ENCODE data around the gene HARS1. TPM values are rescaled to one million over a fixed set of nuclear protein-coding genes. Genes with fewer than 3 reads are reported as not detected.

HARS1 gene
- total and polyA plus RNA-seq, 2 of the 13 experiments (the other 11 are each of a cell fraction or from before 2014, with no cell fraction given): 36.9 to 66.2 TPM

- no peak for ATAC-seq
- BruUV-seq (replicated peaks): no TSS peak
- no peak for FAIRE-seq
- Histone ChIP-seq H4K20me1 (ENCODE audit: insufficient read depth, low read length) (no peaks in the 10 kb centered on the region), H3K36me3 (replicated peaks in 1 of 2; ENCODE audit: control insufficient read depth in 1 of 2, insufficient read depth in 2 of 2, low read length in 2 of 2) (peaks cover 10 to 33% of the 10 kb centered on the region in 2 experiments), H3K4me3 (replicated peaks in 1 of 3; ENCODE audit: insufficient read depth in 1 of 3, low read depth in 2 of 3, low read length in 3 of 3) (no peak overlapping the region), H2AFZ (ENCODE audit: low read length) (no peak overlapping the region), H3K27ac (ENCODE audit: extremely low read length, insufficient read depth, low read length) (no peak overlapping the region), H3K27me3 (ENCODE audit: control insufficient read depth in 1 of 2, insufficient read depth in 2 of 2, low read length in 2 of 2) (no peaks in the 10 kb centered on the region; a peak in 1 of 5 replicates), H3K4me2 (ENCODE audit: low read depth, low read length) (no peak overlapping the region), H3K79me2 (ENCODE audit: insufficient read depth, low read length) (peaks cover 1% of the 10 kb centered on the region), H3K9ac (ENCODE audit: insufficient read depth, low read depth, low read length) (no peak overlapping the region), H3K9me3 (ENCODE audit: low read length) (no peaks in the 10 kb centered on the region), H3K4me1 (ENCODE audit: insufficient read depth, low read length) (peaks cover 24% of the 10 kb centered on the region)
- 90% methylated on average over 4 of the region's 4 CpGs for WGBS (ENCODE audit: low lambda C conversion rate)
- CTCF ChIA-PET (ENCODE audit: low intra/inter-chr PET ratio, low total read pairs): no interaction called here
- 0 out of 2 replicates have a peak, but pooled peaks have one; percentile 22 for TF ChIP-seq POLR2AphosphoS5 (IDR thresholded peaks at IDR 0.05; ENCODE audit: low read depth, low read length)
- no peak for TF ChIP-seq ZNF7 (CRISPR knock-in tag; IDR thresholded peaks at IDR 0.05)
- no peak for TF ChIP-seq RERE (CRISPR knock-in tag; IDR thresholded peaks at IDR 0.05; ENCODE audit: low read depth)
- TF ChIP-seq HNRNPH1 (optimal IDR thresholded peaks at IDR 0.05; ENCODE audit: low read depth, low read length): no peak
- 0 out of 2 replicates have a peak, but pooled peaks have one; percentile 48 for TF ChIP-seq PAF1 (CRISPR knock-in tag; IDR thresholded peaks at IDR 0.05)
- no peak for TF ChIP-seq ZMYM2 (CRISPR knock-in tag; IDR thresholded peaks at IDR 0.05)
- no peak for DNase-seq (ENCODE audit: low spot score)
- intact Hi-C loops (cut with micrococcal nuclease; ENCODE audit: unreplicated experiment) (no loop called here), in situ Hi-C loops (cut with HindIII; ENCODE audit: extremely low pct_ligation_motif_present, low pct_unique_long_range_greater_than_20kb) (no loop called here)
- POLR2A ChIA-PET: interaction anchor here (0.7 to 2.2 kb wide), 3 partner anchors 8 to 150 kb away, joined by 3 to 9 read pairs (median 3); partner anchors contain the start of genes HARS1, HARS2, SRA1 and ZMAT2
Measured at GRCh38 chr5:140707812-140708211, 16.6 kb upstream of the HARS1 start.
